Fibroblast of mammary gland (primary cell): Measurements from ENCODE around the gene SUN1.

ENCODE experiments used
- DNase-seq: peaks from one replicate; pipeline ENCODE4 v3.0.0-alpha.2; 2010; ENCODE audit warnings: low read depth
- H3K4me3 ChIP-seq: 2 replicates; pipeline ENCODE4 v1.5.1; 2011; ENCODE audit warnings: low read depth, mild to moderate bottlenecking, low read length, moderate library complexity; ENCODE audit not compliant: control insufficient read depth
- CTCF ChIP-seq: conservative IDR thresholded peaks from 2 replicates; pipeline ENCODE4 v1.5.1; 2011; ENCODE audit warnings: low read depth, low read length, inconsistent platforms; ENCODE audit not compliant: control insufficient read depth, insufficient read depth

Gene SUN1

DNA sequence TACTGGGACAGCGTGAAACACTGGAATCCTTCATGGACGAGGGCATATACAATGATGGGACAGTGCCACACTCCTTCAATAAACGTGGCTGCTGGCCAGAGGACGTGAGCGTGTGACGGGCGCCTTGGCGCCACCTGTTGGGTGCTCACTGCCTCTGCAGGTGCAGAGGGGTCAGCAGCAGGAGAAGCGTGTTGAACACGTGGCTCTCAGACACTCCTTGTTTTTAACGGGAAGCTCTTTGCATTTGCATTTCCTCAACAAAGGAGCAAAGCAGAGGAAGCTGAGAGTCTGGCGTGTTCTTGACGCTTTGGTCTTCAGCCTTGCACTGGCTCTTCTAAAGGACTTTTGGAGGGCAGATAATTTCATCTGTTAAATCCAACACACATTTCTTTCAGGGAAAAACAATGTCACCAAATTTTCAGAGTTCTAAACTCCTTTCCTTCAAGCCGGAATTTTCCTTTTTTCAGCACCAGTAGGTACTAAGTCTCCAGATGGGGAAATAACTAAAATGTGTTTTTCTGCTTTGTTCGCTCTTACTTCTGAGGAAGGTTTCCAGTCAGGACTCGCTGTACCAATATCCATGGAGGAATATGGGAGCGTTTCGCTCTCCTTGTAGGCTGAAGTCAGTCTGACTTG lies 41.2 kb downstream of the SUN1 start:
- peak; percentile 85 for DNase-seq
- H3K4me3 ChIP-seq, result no peak overlapping the region
- peak; percentile 98 for TF ChIP-seq CTCF

GRCh38 chr7:874031-874749 lies 41.9 kb downstream of the SUN1 start:
- no peak for TF ChIP-seq CTCF
- no peak overlapping the region for H3K4me3 ChIP-seq
- DNase-seq, result no peak

DNA sequence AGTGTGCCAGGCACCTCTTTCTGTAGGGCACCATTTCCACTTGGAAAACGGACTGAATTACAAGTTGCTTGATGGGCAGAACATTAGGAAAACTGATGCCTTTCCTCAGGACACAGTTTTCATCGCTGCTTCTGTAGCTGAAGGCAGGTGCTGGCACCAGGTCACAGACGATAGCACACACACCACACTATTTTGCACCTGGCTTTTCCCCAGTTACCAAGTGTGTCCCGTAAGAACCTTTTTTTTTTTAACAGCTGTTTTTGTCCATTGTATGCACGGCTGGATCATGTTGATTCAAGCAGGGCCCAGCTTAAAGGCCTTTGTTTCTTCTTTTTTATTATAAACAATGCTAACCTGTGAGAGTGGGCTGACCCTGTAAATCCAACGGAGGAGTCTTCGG lies 42.8 kb downstream of the SUN1 start:
- TF ChIP-seq CTCF, result no peak
- H3K4me3 ChIP-seq, result no peak overlapping the region
- DNase-seq, result no peak

DNA sequence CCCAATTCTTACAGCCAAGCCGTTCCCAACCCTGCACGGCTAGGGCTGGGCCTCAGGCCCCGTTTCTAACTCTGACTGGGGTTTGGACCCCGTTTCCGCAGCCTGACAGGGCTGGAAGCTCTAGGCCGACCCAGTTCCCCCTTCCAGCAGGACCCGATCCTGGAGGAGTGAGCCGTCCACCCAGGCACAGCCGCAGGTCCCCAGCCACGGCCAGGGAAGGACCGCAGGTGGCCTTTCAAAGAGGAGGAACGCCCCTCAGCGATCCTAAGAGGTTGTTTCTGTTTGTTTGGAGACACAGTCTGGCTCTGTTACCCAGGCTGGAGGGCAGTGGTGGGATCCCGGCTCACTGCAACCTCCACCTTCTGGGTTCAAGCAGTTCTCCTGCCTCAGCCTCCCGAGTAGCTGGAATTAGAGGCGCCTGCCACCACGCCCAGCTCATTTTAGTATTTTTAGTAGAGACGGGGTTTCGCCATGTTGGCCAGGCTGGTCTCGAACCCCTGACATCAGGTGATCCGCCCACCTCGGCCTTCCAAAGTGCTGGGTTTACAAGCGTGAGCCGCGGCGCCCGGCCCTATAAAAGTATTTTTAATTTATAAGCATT lies 43.3 kb downstream of the SUN1 start:
- no peak for TF ChIP-seq CTCF
- DNase-seq, result no peak
- H3K4me3 ChIP-seq, result peak overlapping the region; percentile 38

DNA sequence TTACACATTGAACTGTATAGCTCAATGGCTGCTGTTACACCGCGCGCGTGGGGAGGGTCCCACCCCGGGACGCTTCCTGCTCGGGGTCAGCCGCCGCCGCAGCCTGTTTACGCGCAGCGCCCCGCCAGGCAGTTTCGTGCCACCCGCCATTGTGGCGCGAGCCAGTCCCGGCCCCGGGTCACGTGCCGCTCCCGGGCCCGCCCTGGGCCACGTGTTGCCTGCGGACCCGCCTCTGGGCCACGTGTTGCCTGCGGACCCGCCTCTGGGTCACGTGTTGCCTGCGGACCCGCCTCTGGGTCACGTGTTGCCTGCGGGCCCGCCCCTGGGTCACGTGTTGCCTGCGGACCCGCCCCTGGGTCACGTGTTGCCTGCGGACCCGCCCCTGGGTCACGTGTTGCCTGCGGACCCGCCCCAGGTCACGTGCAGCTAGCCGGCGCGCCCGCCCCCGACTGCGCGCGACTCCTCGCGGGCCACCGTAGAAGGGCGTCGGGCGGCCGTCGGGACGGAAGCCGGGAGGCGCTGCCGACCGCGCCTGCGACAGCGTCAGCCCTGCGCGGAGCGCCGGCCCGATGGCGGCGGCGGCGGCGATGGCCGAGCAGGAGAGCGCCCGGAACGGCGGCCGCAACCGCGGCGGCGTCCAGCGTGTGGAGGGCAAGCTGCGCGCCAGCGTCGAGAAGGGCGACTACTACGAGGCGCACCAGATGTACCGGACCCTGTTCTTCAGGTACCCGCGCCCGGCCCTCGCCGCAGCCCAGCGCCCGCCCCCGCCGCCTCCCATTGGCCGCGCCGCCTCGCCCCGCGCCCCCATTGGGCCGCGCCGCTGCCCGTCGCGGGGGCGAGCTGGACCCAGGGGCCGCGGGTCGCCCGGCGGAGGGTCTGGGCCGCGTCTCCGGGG lies 44.0 kb downstream of the SUN1 start, which contains the start of gene GET4:
Gene GET4 (plus strand): TSS at position 478 of the 895 bp plus-strand sequence. CDS start 92 bp downstream, at position 570.
- peak; percentile 90 for DNase-seq
- peak within 1 kb of the TSS; percentile 78 for H3K4me3 ChIP-seq
- no peak for TF ChIP-seq CTCF

GRCh38 chr7:876972-877311 lies 44.7 kb downstream of the SUN1 start:
- TF ChIP-seq CTCF, result no peak
- H3K4me3 ChIP-seq, result peak overlapping the region; percentile 78
- DNase-seq, result no peak
